NCI-H524 (cell line): ENCODE results near the gene DVL2.
"Not testable (repeated sequence)": the region's sequence is repeated elsewhere in the genome, so short reads cannot be mapped to it uniquely, and the experiment has no call there.

Experiments
- DNase-seq, 2 experiments: peaks; one replicate each; lab custom pipeline; 2025; lab: John Stamatoyannopoulos, UW

The DVL2 gene

DNA sequence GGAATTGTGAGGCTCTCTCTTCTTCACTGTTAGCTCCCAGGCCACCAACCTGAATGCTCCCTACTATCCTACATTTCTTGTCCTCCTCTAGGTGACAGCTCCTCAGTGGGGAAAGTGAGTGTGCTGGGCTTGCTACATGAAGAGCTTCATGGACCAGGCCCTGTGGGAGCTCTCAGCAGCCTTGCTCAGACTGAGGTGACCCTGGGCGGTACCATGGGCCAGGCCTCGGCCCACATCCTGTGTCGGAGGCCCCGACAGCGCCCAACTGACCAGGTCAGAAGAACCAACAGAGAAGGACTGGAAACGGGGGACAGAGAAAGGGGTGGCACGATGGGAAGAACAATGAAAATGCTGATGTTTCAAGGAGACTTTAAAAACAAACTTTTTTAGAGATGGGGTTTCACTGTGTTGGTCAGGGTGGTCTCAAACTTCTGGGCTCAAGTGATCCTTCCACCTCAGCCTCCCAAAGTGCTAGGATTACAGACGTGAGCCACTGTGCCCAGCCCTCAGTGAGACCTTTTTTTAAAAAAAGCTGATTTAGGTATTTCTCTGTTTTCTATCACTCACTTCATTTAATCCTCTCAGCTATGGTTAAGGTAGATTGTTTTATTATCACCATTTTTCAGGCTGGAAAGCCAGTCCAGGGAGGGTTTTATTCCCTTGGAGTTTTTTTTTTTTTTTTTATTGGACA, 22.6 kb upstream of the DVL2 start:
- no peak for DNase-seq

DNA sequence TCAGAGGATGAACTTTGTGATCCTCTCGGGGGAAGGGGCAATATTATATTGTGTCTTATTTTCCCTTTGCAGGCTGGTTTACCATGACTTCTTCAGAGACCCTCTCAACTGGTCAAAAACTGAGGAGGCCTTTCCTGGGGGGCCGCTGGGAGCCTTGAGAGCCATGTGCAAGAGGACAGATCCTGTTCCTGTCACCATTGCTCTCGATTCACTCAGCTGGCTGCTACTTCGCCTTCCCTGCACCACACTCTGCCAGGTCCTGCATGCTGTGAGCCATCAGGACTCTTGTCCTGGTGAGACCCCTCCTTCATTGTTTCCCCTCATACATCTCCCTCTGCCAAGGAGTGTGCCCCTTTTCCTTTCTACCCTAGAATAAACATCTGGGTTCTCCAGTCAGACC, 20.2 kb upstream of the DVL2 start:
- DNase-seq = no peak

DNA sequence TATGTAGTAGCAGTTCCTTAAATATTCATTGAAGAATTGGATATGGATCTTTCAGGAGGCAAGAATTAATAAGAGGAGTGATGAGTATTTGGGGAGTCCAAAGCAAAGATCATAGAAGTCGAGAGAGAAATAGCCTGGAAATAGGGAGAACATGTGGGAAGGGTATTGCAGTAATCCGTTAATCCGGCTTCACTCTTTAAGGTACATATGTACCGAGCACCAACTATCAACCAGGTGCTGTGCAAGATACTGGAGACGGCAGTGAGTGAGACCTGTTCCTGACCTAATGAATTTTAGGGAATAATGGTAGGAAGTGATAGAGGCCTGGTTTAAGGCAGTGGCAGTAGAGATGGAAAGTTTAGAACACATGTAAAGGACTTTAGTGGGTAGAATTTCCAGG, 18.8 kb upstream of the DVL2 start:
- no peak for DNase-seq

DNA sequence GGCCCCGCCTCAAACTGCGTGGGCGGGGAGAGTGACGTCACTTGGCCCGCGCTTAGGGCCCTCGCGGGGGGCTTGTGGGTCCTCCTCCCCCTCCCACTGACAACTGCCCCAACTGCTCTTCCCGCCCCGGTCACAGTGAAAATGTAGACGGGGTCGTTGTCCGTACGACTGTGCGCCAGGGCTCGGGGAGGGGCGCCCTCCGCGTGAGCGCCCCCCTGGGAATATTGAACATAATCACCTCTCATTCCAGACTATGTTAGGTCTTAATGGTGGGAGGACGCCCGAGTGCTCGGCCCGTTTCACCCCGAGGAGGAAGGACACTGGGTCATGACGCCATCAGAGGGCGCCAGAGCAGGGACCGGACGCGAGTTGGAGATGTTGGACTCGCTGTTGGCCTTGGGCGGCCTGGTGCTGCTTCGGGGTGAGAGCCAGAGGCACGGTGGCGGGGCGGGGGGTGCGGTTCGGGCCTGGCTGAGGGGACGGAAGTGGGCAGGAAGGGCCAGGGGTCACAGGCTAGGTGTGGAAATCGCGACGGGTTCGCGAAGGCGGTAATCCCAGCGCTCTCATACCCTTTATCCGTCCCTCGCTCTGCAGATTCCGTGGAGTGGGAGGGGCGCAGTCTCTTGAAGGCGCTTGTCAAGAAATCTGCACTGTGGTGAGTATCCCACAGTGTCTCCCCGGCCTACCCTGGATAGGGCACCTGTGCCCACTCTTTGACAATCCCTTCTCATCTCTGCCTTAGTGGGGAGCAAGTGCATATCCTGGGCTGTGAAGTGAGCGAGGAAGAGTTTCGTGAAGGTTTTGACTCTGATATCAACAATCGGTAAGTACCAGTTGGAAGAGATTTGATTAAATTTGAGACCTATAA, 18.1 kb upstream of the DVL2 start, which contains the start of gene ELP5:
Gene ELP5, plus strand, starts transcription at position 40 of the 868 bp plus-strand sequence. Its CDS starts 336 bp downstream, at position 376.
- DNase-seq = peak; percentile 27 to 83

DNA sequence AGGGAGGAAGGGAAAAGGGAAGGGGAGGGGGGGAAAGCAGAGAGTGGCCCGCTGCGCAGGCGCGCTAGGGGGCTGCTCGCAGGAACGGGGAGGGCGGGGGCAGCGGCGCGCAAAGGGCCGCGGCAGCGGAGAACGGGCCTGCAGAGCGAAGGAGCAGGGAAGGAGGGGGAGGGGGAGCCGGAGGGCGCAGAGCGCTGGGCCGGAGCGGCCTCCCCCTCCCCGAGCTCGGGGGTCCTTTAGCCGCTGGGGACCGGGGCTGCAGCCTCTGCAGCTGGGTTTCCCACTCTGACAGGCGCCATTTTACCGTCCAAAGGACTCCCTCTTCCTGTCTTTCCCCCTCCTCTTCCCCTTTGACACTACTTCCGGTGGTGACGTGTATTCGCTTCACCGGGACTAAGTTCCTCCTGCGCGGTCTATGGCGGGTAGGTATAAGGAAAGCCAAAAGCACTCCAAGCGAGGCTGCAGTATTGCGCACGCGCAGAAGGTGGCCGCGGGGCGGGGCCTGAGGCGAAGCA, 17.4 kb upstream of the DVL2 start, which contains the start of gene CTDNEP1:
Gene CTDNEP1, minus strand, starts transcription at position 74 of the 515 bp plus-strand sequence. CDS start 438 bp downstream, outside the sequence.
- peak; percentile 83 to 94 for DNase-seq

DNA sequence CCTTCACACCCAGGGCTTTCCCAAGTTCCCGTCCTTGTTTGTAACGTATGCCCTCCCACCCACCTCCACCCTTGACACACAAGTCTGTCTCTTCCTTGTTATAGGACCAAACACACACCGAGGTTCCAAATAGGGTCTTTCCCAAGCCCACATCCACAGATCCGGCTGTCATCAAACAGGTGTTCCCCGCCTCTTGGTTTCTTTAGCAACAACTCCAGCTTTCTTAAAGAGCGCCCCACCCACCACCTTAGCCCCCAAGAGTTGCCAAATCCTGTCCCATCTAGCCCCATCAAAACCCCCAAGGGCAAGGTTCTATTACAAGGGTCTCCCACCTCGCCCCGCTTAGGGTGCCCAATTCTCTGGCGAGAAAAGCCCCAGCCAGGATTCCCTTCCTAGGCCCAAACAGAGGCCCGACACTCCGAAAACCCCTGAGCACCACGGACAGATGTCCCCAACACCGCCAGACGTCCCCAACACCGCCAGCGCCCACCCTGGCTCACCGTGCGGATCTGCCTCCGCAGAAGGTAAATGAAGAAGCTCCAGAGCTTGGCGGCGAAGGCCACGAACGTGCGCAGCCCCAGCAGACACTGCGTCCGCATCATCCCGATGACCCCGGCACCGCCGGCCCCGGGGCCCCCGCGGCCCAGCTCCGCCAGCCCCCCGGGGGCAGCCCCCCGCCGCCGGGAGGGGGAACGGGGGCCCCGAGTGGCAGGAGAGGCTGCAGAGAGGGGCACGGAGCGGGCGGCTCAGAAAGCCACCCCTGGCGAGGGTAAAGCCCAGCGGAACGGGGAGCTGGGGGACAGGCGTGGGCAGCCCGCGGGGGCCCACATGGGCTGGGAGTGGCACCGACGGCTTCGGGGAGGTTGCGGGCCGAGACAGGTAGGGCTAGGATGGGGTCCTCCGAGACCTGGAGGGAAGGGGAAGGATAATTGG, 16.6 kb upstream of the DVL2 start:
- no peak for DNase-seq

DNA sequence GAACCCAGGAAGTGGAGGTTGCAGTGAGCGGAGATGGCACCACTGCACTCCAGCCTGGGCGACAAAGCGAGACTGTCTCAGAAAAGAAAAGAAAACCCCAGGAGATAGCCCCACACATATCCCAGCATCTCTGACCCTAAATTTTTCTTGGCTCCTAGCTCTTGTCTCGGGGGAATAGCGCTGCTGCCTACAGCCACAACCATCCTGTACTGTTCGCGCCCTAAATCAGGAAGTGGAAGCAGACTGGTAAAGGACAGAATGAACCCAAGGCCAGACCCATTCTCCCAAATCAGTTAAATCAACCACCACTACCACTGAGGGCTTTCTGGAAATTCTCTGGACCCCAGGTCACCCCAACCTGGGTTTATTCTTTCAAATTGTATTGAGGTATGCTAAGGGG, 15.5 kb upstream of the DVL2 start:
- DNase-seq = no peak

DNA sequence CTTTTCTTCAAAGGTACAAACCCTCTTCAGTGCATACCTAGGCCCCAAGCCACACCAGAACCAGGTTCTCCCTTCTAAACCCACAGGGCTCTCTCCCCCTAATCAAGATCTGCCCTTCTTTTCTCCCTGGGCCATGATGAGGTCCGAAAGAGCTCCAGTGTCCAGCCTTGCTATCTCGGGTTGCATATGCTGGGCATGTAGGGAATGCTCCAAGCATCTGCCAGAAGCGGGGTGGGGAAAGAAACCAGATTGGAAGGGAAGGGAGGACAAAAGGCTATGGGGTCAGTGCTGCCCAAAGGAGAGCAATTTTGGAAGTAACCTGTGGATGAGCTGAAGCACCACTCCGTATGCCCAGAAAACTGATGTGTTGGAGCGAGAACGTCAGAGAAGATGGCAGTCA, 14.9 kb upstream of the DVL2 start:
- no peak for DNase-seq

DNA sequence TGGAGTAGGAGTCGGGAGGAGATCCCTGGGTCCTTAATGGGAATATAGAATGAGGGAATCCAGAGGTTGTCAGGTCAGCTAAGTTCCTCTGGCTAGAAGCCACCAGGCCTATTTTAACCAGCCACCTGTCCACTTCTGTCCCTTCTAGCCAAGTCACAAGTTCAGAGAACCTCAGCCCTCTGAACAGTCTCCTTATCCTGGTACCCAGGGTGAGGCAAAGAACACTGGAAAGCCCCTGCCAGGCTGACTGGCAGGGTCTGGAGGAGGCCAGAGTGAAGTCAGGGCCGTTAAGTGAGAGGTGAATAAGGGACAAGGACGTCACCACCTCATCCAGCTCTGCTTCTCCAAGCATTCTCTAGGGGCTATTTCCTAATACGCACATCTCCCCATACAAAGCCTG, 14.5 kb upstream of the DVL2 start:
- no peak for DNase-seq

DNA sequence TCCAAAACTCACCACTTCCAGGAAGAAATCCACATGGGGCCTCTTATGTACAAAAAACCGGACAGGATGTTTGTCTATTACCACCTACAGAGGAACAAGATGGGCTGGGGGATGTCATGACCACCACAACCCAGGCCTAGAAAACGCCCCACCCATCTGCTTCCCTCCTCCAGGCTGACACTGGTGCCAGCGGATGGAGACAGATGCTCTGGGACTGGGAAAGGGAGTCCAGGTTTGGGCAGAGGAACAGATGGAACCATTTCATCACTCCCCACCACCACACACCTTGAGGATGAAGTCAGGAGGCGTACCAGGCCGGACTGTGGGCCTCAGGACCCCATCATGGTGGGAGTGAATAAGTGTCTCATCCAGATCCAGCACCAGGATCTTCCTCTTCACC, 12.5 kb upstream of the DVL2 start:
- no peak for DNase-seq

DNA sequence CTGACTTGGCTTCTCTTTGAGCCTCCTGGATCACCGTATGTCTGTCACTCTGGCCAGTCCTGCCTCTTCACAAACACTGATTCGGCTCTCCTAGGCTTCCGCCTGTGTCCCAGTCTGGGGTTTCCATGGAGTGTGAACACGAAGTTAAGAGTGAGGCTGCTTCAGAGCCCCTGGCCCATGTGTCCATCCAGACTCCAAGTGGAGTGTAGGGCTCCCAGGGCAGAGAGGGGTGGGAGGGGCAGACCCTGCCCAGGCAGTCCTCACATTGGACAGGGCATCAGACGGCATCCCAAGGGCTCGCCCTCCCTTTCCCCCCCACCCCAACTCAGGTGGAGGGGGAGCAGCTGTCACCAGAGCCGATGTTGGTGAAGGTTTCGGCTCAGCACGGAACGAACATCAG, 9.5 kb upstream of the DVL2 start:
- DNase-seq = not testable (repeated sequence)

DNA sequence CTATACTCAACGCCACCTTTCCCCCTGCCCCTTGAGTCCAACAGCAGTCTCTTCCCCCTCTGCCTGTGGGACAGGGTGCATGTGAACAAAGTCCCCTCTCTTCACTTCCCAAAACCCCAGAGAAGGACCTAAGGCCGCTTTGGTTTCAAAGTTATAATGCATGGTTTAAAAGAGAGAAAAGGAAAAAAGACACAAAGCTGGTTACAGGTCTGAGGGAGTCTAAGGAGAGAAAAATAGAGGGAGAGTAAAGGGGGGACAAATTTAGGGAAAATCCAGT, 9.1 kb upstream of the DVL2 start:
- DNase-seq = no peak

DNA sequence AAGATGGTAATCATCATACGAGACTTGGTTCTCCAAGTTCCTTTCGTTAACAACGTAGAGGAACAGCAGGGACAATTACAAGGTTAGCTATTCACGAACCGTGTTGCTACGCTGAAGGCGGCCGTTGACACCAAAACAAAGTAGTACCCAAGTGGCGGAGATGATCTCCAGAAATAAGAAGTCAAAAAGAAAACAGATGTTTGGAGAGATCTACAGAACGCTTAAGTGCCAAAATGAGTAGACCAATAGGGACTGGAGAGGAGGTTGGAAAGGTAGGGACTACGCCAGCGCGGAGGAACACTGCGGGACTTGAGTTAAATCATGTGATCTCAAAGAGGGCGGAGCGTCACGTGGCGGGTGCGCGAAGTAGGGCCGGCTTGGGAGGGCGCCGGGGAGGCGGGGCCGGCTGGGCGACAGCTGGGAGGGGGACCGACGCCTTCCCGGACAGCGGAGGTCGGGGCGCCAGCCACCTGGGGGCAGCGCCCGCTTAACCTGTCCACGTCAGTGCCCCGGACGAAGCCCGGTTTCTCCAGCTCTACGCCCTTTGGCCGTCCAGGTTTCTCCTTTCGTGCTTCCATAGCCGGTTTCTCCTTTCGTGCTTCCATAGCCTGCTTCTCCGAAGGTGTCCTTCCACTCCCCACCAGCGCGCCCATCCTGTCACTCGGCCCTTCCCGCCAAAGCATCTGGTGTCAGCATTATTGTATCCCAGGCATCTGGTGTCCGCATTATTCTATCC, 8.6 kb upstream of the DVL2 start:
- DNase-seq = peak; percentile 71 to 84

DNA sequence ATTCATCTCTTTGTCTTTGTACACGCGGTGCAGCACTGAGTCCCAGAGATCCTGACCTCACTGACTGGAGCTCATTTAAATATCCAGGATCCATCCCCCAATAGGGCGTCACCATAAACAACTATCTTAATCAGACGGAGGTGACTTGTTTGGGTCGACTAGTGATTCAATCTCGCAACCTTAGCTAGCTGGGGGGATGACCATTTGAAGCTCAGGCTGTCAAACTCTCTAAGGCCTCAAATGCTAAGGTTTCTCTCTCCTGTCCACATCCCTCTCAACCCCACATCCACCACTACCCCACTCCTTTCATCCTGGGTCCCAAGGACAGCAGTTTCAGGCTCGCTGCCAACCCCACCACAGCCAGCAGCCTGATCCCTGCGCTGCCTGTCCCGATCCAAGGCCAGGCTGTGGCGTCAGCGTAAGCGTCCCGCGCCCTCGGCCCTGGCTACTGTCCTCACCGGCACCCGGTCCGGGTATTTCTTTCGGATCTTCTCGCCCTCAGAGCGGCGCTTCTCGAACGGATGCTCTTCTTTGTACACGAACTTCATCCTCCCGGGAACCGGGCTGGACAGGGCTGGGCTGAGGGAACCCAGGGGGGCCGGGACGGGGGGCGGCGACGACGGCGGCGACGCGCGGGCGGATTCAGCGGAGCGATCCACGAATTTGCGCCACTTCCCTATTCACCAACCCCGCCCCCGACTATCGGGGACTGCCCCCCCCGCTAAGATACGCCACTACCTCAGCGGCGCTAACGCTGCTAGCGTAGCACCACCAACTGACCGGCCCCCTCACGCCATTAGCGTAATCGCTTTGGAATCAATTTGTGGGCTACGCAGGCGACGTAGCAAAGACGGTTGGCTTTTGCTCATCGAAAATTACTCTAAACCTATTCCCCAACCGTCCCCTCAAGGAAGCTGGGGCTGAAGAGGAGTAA, 7.7 kb upstream of the DVL2 start, which contains the start of gene GABARAP:
Gene GABARAP, minus strand, starts transcription at position 667 of the 934 bp plus-strand sequence. Its CDS starts 119 bp downstream, at position 548.
- peak; percentile 43 to 64 for DNase-seq

DNA sequence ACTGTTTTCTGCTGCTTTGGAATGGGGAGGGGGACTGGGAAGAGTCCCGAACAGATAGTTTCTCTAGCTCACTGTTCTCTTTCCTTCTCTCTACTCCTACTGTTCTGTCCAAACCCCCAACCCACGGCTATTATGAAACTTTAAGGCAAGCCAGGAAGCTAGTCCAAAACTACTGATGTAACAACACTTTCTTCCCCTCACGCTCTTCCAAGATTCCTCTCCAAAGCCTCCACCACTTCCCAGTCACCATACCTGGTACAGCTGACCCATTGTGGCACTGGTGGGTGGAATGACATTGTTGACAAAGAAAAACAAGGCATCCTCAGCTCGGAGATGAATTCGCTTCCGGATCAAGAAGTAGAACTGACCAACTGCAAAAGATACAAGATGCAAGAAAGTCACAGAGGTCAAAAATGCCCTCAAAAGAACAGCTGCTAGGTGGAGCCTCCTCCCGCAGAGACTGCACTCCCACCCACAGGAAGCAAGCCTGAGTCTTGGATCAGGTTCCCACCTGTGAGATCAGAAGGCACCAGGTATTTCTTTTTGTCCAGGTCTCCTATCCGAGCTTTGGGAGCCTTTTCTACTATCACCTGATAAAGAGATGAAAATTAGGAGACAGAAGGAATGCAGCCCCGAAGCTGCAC, 6.9 kb upstream of the DVL2 start:
- DNase-seq = no peak

DNA sequence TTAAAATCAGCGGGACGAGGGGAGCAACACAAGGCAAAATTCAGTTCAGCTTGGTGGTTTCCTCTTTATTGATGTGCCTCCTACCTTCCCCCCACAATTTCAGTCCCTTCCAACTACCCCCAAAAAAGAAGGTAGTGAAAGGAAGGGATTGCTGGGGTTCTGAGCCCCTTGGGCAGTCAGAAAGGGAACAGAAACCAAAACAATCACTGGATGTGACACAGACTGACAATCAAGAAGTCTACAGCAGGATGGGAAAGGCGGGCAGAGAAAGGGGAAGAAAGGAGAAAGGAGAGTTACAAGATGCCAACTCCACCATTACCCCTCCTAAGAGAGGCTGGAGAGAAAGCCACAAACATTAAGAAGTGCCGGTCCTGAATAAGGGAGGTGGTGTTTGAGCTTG, 6.1 kb upstream of the DVL2 start:
- DNase-seq = no peak

DNA sequence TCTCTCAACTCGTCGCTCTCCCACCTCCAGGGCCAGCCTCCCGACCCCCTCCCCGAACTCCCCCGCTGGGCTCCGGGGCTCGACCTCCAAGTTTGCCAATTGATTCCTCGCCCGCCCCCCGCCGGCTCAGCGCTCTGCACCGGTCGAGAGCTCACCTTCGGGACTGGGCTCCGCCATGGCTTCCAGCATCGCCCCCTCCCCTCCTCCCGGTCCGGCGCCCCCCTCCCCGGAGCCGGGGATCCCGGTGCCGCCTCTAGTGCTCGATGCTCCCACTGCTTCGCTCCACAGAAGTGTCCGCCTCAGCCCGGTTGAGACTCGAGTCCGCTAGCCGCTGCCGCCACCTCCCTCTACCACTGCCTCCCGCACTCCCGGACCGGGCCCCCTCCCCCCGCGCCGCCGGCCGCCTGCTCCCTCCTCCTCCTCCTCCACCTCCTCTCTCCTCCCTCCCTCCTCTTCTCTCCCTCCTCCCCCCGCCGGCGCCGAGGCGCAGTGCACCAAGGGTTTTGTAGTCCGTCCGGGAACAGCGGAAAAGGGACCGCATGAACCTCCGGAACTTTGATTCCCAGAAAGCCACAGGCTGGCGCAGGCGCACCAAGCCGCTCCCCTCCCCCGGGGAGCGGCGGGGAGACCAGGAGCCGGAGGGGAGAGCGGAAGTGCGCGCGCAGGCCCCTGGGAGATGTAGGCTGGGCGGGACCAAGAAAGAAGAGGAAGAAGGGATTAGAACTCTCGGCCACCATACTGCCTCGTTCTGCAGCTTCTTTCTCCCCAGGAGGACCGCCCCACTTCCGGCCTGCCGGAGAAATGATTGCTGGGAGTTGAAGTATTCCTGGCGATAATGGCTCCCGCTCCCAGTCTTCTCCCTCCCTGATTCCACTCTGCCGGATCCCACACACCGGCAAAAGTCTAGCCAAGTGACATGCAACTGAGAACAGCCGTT, 5.0 kb upstream of the DVL2 start, which contains the start of gene PHF23:
Gene PHF23, minus strand, starts transcription at position 367 of the 937 bp plus-strand sequence. Its CDS starts 178 bp downstream, at position 189.
- peak; percentile 90 to 92 for DNase-seq

DNA sequence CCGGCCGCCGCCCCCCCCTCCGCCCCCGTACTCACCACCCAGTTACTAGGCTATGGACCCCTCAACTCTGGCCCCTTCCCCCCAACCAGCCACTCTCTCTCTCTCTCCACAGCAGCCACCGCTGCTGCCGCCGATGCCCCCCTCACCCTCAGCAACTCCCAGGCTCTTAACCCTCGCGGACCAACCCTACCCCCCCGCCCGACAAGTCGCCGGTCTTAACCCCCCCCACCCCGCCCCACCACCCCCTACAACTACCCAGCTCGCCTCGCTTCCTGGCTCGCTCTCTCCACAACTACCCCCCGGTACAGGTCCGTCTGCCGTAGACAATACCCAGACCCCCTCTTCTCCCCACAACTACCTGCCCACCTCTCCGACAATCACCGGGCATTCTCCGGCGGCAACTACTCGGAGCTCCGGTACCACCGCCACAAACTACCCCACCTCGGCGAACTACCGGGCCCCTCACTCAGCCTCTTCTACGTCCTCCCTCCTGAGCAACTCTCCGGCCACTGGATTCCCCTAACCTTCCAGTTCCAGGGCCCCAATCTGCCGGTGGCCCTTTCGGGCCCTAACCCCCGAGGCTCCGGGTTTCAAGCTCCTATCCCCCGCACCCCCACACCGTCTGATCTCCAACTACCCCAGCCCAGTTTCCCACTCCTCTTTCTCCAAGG, 4.2 kb upstream of the DVL2 start:
- DNase-seq = no peak
